IMR-90 (cell line): ENCODE measurements around the gene FUT8. TPM values are rescaled to one million over a fixed set of nuclear protein-coding genes. Genes with fewer than 3 reads are reported as not detected.

Experiments used
- ATAC-seq: fragments of 200-7000 bp; cut with Tn5 transposase; 2 replicates; pipeline ENCODE4 v1.9.1; 2020; ENCODE audit warnings: low read depth, mild to moderate bottlenecking, moderate library complexity
- BruUV-seq: library from RNA; stranded (reverse); fragments of 400-500 nt; replicated peaks from 2 replicates; lab custom pipeline; 2021; lab: Mats Ljungman, UMichigan
- CTCF ChIA-PET: fragments of 300-600 bp; formaldehyde crosslinking; extraction: SDS; loops from one replicate; lab custom pipeline; 2021; ENCODE audit warnings: antibody characterized with exemption; lab: Yijun Ruan, JAX
- POLR2A ChIA-PET: fragments of 300-600 bp; sonication (Branson Sonifier 250); formaldehyde crosslinking; loops from one replicate; lab custom pipeline; 2022; ENCODE audit warnings: antibody characterized with exemption; ENCODE audit not compliant: unreplicated experiment; lab: Charles Lee
- DNase-seq: peaks from one replicate; pipeline ENCODE4 v3.0.0; 2013
- H2AFZ ChIP-seq: replicated peaks from 2 replicates; pipeline ENCODE3; 2013; ENCODE audit warnings: low read length, mild to moderate bottlenecking; ENCODE audit not compliant: poor library complexity
- H2AK5ac ChIP-seq: 2 replicates; pipeline ENCODE4 v1.6.1; 2013; ENCODE audit warnings: low read depth, low read length, inconsistent platforms
- H2AK9ac ChIP-seq: replicated peaks from 2 replicates; pipeline ENCODE3; 2013; ENCODE audit warnings: mild to moderate bottlenecking, low read depth, low read length, moderate library complexity; ENCODE audit not compliant: poor library complexity
- H2BK120ac ChIP-seq: 2 replicates; pipeline ENCODE4 v1.6.1; 2013; ENCODE audit warnings: low read depth, low read length, inconsistent platforms
- H2BK15ac ChIP-seq: 3 replicates; pipeline ENCODE4 v1.6.1; 2013; ENCODE audit warnings: low read depth, low read length, inconsistent platforms
- H2BK20ac ChIP-seq: 2 replicates; pipeline ENCODE4 v1.6.1; 2013; ENCODE audit warnings: low read depth, mild to moderate bottlenecking, inconsistent platforms, low read length, moderate library complexity
- H2BK5ac ChIP-seq: 2 replicates; pipeline ENCODE4 v1.6.1; 2013; ENCODE audit warnings: mild to moderate bottlenecking, low read depth, low read length, inconsistent platforms; ENCODE audit not compliant: poor library complexity, severe bottlenecking
- H3K14ac ChIP-seq: replicated peaks from 2 replicates; pipeline ENCODE4 v1.6.1; 2013; ENCODE audit warnings: low read depth, low read length, inconsistent platforms
- H3K18ac ChIP-seq: 2 replicates; pipeline ENCODE4 v1.6.1; 2013; ENCODE audit warnings: low read depth, low read length, control low read depth
- H3K23ac ChIP-seq: 2 replicates; pipeline ENCODE4 v1.6.1; 2013; ENCODE audit warnings: low read depth, low read length, inconsistent platforms
- H3K27ac ChIP-seq: 2 replicates; pipeline ENCODE4 v1.5.1; 2013; ENCODE audit warnings: mild to moderate bottlenecking, control low read depth, low read length; ENCODE audit not compliant: insufficient read depth
- H3K27me3 ChIP-seq: 2 replicates; pipeline ENCODE4 v1.6.1; 2013; ENCODE audit warnings: low read length; ENCODE audit not compliant: control insufficient read depth, insufficient read depth
- H3K36me3 ChIP-seq: 2 replicates; pipeline ENCODE4 v1.6.1; 2013; ENCODE audit warnings: low read length, mixed read lengths; ENCODE audit not compliant: control insufficient read depth, insufficient read depth
- H3K4ac ChIP-seq: 2 replicates; pipeline ENCODE4 v1.6.1; 2013; ENCODE audit warnings: low read depth, low read length, inconsistent platforms
- H3K4me1 ChIP-seq: 2 replicates; pipeline ENCODE4 v1.6.1; 2013; ENCODE audit warnings: low read length, mixed read lengths; ENCODE audit not compliant: control insufficient read depth, insufficient read depth
- H3K4me2 ChIP-seq: 2 replicates; pipeline ENCODE4 v1.6.1; 2013; ENCODE audit warnings: low read depth, mild to moderate bottlenecking, control low read depth, low read length, moderate library complexity
- H3K4me3 ChIP-seq: 2 replicates; pipeline ENCODE4 v1.5.1; 2013; ENCODE audit warnings: low read depth, mild to moderate bottlenecking, control low read depth, low read length, moderate library complexity; ENCODE audit not compliant: insufficient read depth
- H3K56ac ChIP-seq: 2 replicates; pipeline ENCODE4 v1.6.1; 2013; ENCODE audit warnings: low read length, inconsistent platforms; ENCODE audit not compliant: insufficient read depth; ENCODE audit errors: extremely low read depth
- H3K79me1 ChIP-seq, 2 experiments: 2 replicates each; pipeline ENCODE4 v1.6.1; 2013; ENCODE audit warnings: low read length in 2 of 2, inconsistent platforms in 1 of 2, low read depth in 1 of 2
- H3K9ac ChIP-seq: 2 replicates; pipeline ENCODE4 v1.6.1; 2013; ENCODE audit warnings: low read depth, low read length, control low read depth
- H3K9me1 ChIP-seq: 2 replicates; pipeline ENCODE4 v1.6.1; 2013; ENCODE audit warnings: low read length, inconsistent platforms; ENCODE audit not compliant: insufficient read depth
- H3K9me3 ChIP-seq: 2 replicates; pipeline ENCODE4 v1.6.1; 2013; ENCODE audit warnings: low read length; ENCODE audit not compliant: control insufficient read depth, insufficient read depth
- H4K20me1 ChIP-seq: 2 replicates; pipeline ENCODE4 v1.6.1; 2013; ENCODE audit warnings: low read length, inconsistent platforms; ENCODE audit not compliant: insufficient read depth
- H4K5ac ChIP-seq: 2 replicates; pipeline ENCODE4 v1.6.1; 2013; ENCODE audit warnings: mild to moderate bottlenecking, low read depth, low read length, control low read depth
- H4K8ac ChIP-seq, 2 experiments: 2 replicates each; pipeline ENCODE4 v1.6.1; 2013; ENCODE audit warnings: low read depth in 2 of 2, low read length in 2 of 2, control low read depth in 1 of 2, inconsistent platforms in 1 of 2
- H4K91ac ChIP-seq: 2 replicates; pipeline ENCODE4 v1.6.1; 2013; ENCODE audit warnings: low read depth, low read length, inconsistent platforms; ENCODE audit not compliant: insufficient read depth
- BHLHE40 ChIP-seq: fragments of 150-350 bp; IDR thresholded peaks from 2 replicates; pipeline ENCODE4 v1.6.1; 2016; ENCODE audit warnings: mild to moderate bottlenecking, low read depth, low read length
- CEBPB ChIP-seq: IDR thresholded peaks from 2 replicates; pipeline ENCODE4 v1.6.1; 2012; ENCODE audit warnings: low read depth, low read length, improper control_type of control experiment
- CTCF ChIP-seq: conservative IDR thresholded peaks from 2 replicates; pipeline ENCODE4 v1.5.1; 2012; ENCODE audit warnings: mild to moderate bottlenecking, low read depth, low read length, improper control_type of control experiment
- MAFK ChIP-seq: IDR thresholded peaks from 2 replicates; pipeline ENCODE4 v1.6.1; 2012; ENCODE audit warnings: low read depth, low read length, improper control_type of control experiment
- MAZ ChIP-seq: IDR thresholded peaks from 2 replicates; pipeline ENCODE4 v1.6.1; 2012; ENCODE audit warnings: low read depth, mild to moderate bottlenecking, low read length, improper control_type of control experiment, moderate library complexity, borderline replicate concordance
- MXI1 ChIP-seq: IDR thresholded peaks from 2 replicates; pipeline ENCODE4 v1.6.1; 2012; ENCODE audit warnings: low read depth, mild to moderate bottlenecking, low read length, moderate library complexity, borderline replicate concordance
- NFE2L2 ChIP-seq: fragments of 150-350 bp; IDR thresholded peaks from 2 replicates; pipeline ENCODE4 v1.6.1; 2016; ENCODE audit warnings: low read depth, mild to moderate bottlenecking, low read length
- POLR2A ChIP-seq: IDR thresholded peaks from 2 replicates; pipeline ENCODE4 v1.6.1; 2012; ENCODE audit warnings: mild to moderate bottlenecking, low read depth, low read length
- RCOR1 ChIP-seq: IDR thresholded peaks from 2 replicates; pipeline ENCODE4 v1.6.1; 2012; ENCODE audit warnings: mild to moderate bottlenecking, low read length, improper control_type of control experiment; ENCODE audit not compliant: insufficient replicate concordance
- dilution Hi-C: fragments of 300-500 bp; cut with HindIII; formaldehyde crosslinking; loops from one replicate; pipeline ENCODE4 v1.14.3; 2018; ENCODE audit warnings: low sequenced_read_pairs; ENCODE audit not compliant: unreplicated experiment
- in situ Hi-C: fragments of 300-500 bp; cut with MboI; formaldehyde crosslinking; loops from 3 replicates; pipeline ENCODE4 v1.14.3; 2019; ENCODE audit warnings: low sequenced_read_pairs, inconsistent platforms, mixed read lengths
- intact Hi-C: fragments of 100-400 bp; cut with micrococcal nuclease; formaldehyde crosslinking; loops from 2 replicates; pipeline ENCODE4 v1.10.0; 2022
- polyA plus RNA-seq, 3 experiments: library from polyadenylated mRNA; depleted of rRNA; stranded (reverse); fragments of >200 nt; gene quantifications; 2 replicates each; pipeline ENCODE4 v1.2.3, GENCODE V29; 2012; ENCODE audit warnings: low replicate concordance in 1 of 3
- total RNA-seq: library from RNA; depleted of rRNA; stranded (reverse); fragments of >200 nt; gene quantifications from 2 replicates; pipeline ENCODE4 v1.2.3, GENCODE V29; 2012

The FUT8 gene
- total and polyA plus RNA-seq, 2 of the 4 experiments (the other 2 are of a cell fraction), result 15.6 to 72.9 TPM

- Histone ChIP-seq H2AK5ac (no peak overlapping the region), H3K23ac (no peak overlapping the region), H3K56ac (no peak overlapping the region), H2BK20ac (no peak overlapping the region), H3K9ac (no peak overlapping the region), H3K4me1 (peaks cover 3% of the 10 kb centered on the region), H3K18ac (no peak overlapping the region), H3K9me1 (no peaks in the 10 kb centered on the region), H2AK9ac (no peak overlapping the region), H2AFZ (no peak overlapping the region), H3K14ac (no peak overlapping the region), H2BK120ac (no peak overlapping the region), H4K5ac (no peak overlapping the region), H4K8ac (no peak overlapping the region), H3K9me3 (no peaks in the 10 kb centered on the region; the same call in 1 of the 2 replicates), H2BK15ac (no peak overlapping the region), H3K79me1 (peaks cover 0 to 15% of the 10 kb centered on the region in 2 experiments), H3K4me3 (no peak overlapping the region), H3K36me3 (peaks cover 2% of the 10 kb centered on the region; the same call in 1 of the 2 replicates), H4K20me1 (no peaks in the 10 kb centered on the region), H3K27ac (no peak overlapping the region), H2BK5ac (no peak overlapping the region), H3K27me3 (no peaks in the 10 kb centered on the region), H3K4ac (no peak overlapping the region), H4K91ac (no peak overlapping the region), H3K4me2 (no peak overlapping the region)
- TF ChIP-seq BHLHE40 (no peak), CEBPB (no peak), RCOR1 (no peak), MAZ (no peak), MXI1 (no peak), NFE2L2 (no peak), CTCF (no peak), POLR2A (no peak), MAFK (no peak)
- no TSS peak for BruUV-seq
- CTCF ChIA-PET, result no interaction called here
- POLR2A ChIA-PET, result no interaction called here
- DNase-seq, result no peak
- in situ Hi-C loops, result no loop called here
- intact Hi-C loops, result no loop called here
- dilution Hi-C loops, result no loop called here
- no peak for ATAC-seq
These were observed 26.6 kb downstream of the FUT8 start for GRCh38 chr14:65439117-65439516.
